ENCODE measurements around the gene HSF4.
A peak's percentile ranks its signal among the peaks of the same experiment; 100 is the strongest.

HSF4 gene

GRCh38 chr16:67165121-67166078 lies 855 bp downstream of the HSF4 start:
- peak overlapping the region; percentile 55; the same call in 1 of the 2 replicates for H3K4me3 ChIP-seq
- no peak overlapping the region for H3K27ac ChIP-seq
- peaks cover 81% of the 10 kb centered on the region for H3K27me3 ChIP-seq

GRCh38 chr16:67166110-67166547 lies 1.6 kb downstream of the HSF4 start:
- Histone ChIP-seq H3K36me3 (no peaks in the 10 kb centered on the region), H3K9ac (no peak overlapping the region), H3K27me3 (peaks cover 78% of the 10 kb centered on the region), H4K20me1 (peaks cover 46% of the 10 kb centered on the region), H3K4me2 (no peak overlapping the region), H3K27ac (no peak overlapping the region), H3K4me1 (peaks cover 66% of the 10 kb centered on the region), H3K4me3 (no peak overlapping the region), H3K9me3 (no peaks in the 10 kb centered on the region)
- no peak for TF ChIP-seq Cebpa-rat (IDR thresholded peaks at IDR 0.05)

More at GRCh38 chr16:67165121-67166078, 855 bp downstream of the HSF4 start:
- Histone ChIP-seq H4K20me1 (peaks cover 46% of the 10 kb centered on the region), H3K36me3 (no peaks in the 10 kb centered on the region), H3K9me3 (no peaks in the 10 kb centered on the region), H3K4me2 (peak overlapping the region; percentile 81), H3K9ac (no peak overlapping the region), H3K4me1 (peaks cover 63% of the 10 kb centered on the region)
- no peak for TF ChIP-seq Cebpa-rat (IDR thresholded peaks at IDR 0.05)

GRCh38 chr16:67166598-67167168 lies 2.1 kb downstream of the HSF4 start:
- Histone ChIP-seq H4K20me1 (peaks cover 40% of the 10 kb centered on the region), H3K4me1 (peaks cover 66% of the 10 kb centered on the region), H3K4me3 (no peak overlapping the region), H3K4me2 (no peak overlapping the region), H3K27me3 (peaks cover 73% of the 10 kb centered on the region), H3K36me3 (no peaks in the 10 kb centered on the region), H3K27ac (no peak overlapping the region), H3K9me3 (no peaks in the 10 kb centered on the region), H3K9ac (no peak overlapping the region)
- no peak for TF ChIP-seq Cebpa-rat (IDR thresholded peaks at IDR 0.05)

- no peak for TF ChIP-seq Cebpa-rat (IDR thresholded peaks at IDR 0.05)
- Histone ChIP-seq H4K20me1 (peaks cover 31% of the 10 kb centered on the region), H3K27me3 (peaks cover 64% of the 10 kb centered on the region), H3K4me1 (peaks cover 68% of the 10 kb centered on the region), H3K27ac (no peak overlapping the region), H3K9ac (no peak overlapping the region), H3K4me2 (no peak overlapping the region), H3K9me3 (no peaks in the 10 kb centered on the region), H3K36me3 (no peaks in the 10 kb centered on the region), H3K4me3 (no peak overlapping the region)
Measured at GRCh38 chr16:67167588-67167987, 3.0 kb downstream of the HSF4 start.

GRCh38 chr16:67169011-67169451 lies 4.5 kb downstream of the HSF4 start:
- Histone ChIP-seq H3K9me3 (no peaks in the 10 kb centered on the region), H3K4me2 (peak overlapping the region; percentile 98), H3K27me3 (peaks cover 49% of the 10 kb centered on the region), H3K4me3 (no peak overlapping the region; the same call in 1 of the 2 replicates), H3K4me1 (peaks cover 68% of the 10 kb centered on the region), H3K36me3 (no peaks in the 10 kb centered on the region), H3K9ac (no peak overlapping the region), H4K20me1 (peaks cover 17% of the 10 kb centered on the region), H3K27ac (no peak overlapping the region)
- no peak for TF ChIP-seq Cebpa-rat (IDR thresholded peaks at IDR 0.05)

- peak overlapping the region; percentile 98 for H3K4me2 ChIP-seq
- H3K9ac ChIP-seq, result peak overlapping the region; percentile 68
- H3K4me3 ChIP-seq, result peak overlapping the region; percentile 68
- no peaks in the 10 kb centered on the region for H3K9me3 ChIP-seq
- H3K27ac ChIP-seq, result peak overlapping the region; percentile 61
- H3K4me1 ChIP-seq, result peaks cover 68% of the 10 kb centered on the region
- H4K20me1 ChIP-seq, result peaks cover 11% of the 10 kb centered on the region
- no peaks in the 10 kb centered on the region for H3K36me3 ChIP-seq
- no peak for TF ChIP-seq Cebpa-rat (IDR thresholded peaks at IDR 0.05)
- H3K27me3 ChIP-seq, result peaks cover 43% of the 10 kb centered on the region
Measured at GRCh38 chr16:67169642-67170167, 5.2 kb downstream of the HSF4 start.

- Histone ChIP-seq H3K36me3 (no peaks in the 10 kb centered on the region), H3K27me3 (peaks cover 36% of the 10 kb centered on the region), H3K4me1 (peaks cover 69% of the 10 kb centered on the region), H4K20me1 (peaks cover 5% of the 10 kb centered on the region), H3K4me3 (peak within 1 kb of the TSS; percentile 68), H3K9ac (peak within 1 kb of the TSS; percentile 68), H3K9me3 (no peaks in the 10 kb centered on the region), H3K27ac (peak within 1 kb of the TSS; percentile 72), H3K4me2 (peak within 1 kb of the TSS; percentile 98)
- TF ChIP-seq Cebpa-rat (IDR thresholded peaks at IDR 0.05), result no peak
Measured at GRCh38 chr16:67170168-67170948, 5.8 kb downstream of the HSF4 start, which contains the start of gene NOL3. Gene NOL3, plus strand, starts transcription at chr16:67170538.

- H3K4me1 ChIP-seq, result peaks cover 76% of the 10 kb centered on the region
- peak overlapping the region; percentile 72; the same call in 1 of the 2 replicates for H3K27ac ChIP-seq
- peak overlapping the region; percentile 98 for H3K4me2 ChIP-seq
- peaks cover 1% of the 10 kb centered on the region; the same call in 1 of the 2 replicates for H3K36me3 ChIP-seq
- no peak for TF ChIP-seq Cebpa-rat (IDR thresholded peaks at IDR 0.05)
- H3K27me3 ChIP-seq, result peaks cover 29% of the 10 kb centered on the region
- no peaks in the 10 kb centered on the region for H3K9me3 ChIP-seq
- peak overlapping the region; percentile 68 for H3K4me3 ChIP-seq
- 0 out of 2 replicates have a peak, but pooled peaks cover 1% of the 10 kb centered on the region for H4K20me1 ChIP-seq
- peak overlapping the region; percentile 68; the same call in 1 of the 2 replicates for H3K9ac ChIP-seq
Measured at GRCh38 chr16:67170949-67171649, 6.6 kb downstream of the HSF4 start.

All from BLaER1 (cell line).